ENCODE results near the gene ALKBH7. TPM values are rescaled to one million over a fixed set of nuclear protein-coding genes. Genes with fewer than 3 reads are reported as not detected.

The ALKBH7 gene
- total and polyA plus RNA-seq, 12 donors: 3.2 to 137 (median 80.1) TPM

- intact Hi-C loops (cut with DNase I): no loop called here
- DNase-seq: no peak
- peaks cover 0 to 10% of the 10 kb centered on the region in 2 donors for H3K4me1 ChIP-seq (replicated peaks in 1 of 2)
- no peak for TF ChIP-seq POLR2A (IDR thresholded peaks at IDR 0.05)
- TF ChIP-seq CTCF (IDR thresholded peaks at IDR 0.05): no peak
- H3K27ac ChIP-seq: peak overlapping the region in 1 of 5 donors; percentile 30
- WGBS, 4 donors: 74 to 79% (median 77%) methylated on average over 42 of the region's 42 CpGs
- H3K27me3 ChIP-seq: no peaks in the 10 kb centered on the region
- H3K4me3 ChIP-seq: no peak overlapping the region
- H3K9me3 ChIP-seq (replicated peaks in 1 of 3): no peaks in the 10 kb centered on the region
- peaks cover 0 to 50% of the 10 kb centered on the region in 2 donors for H3K36me3 ChIP-seq (replicated peaks in 1 of 2)
Measured at GRCh38 chr19:6413721-6414643, 41.4 kb downstream of the ALKBH7 start.

- Histone ChIP-seq H3K4me1 (replicated peaks in 1 of 2) (peaks cover 0 to 12% of the 10 kb centered on the region in 2 donors), H3K9me3 (replicated peaks in 1 of 3) (no peaks in the 10 kb centered on the region), H3K36me3 (replicated peaks in 1 of 2) (peaks cover 0 to 61% of the 10 kb centered on the region in 2 donors), H3K4me3 (no peak overlapping the region), H3K27ac (no peak overlapping the region), H3K27me3 (no peaks in the 10 kb centered on the region)
- intact Hi-C loops (cut with DNase I): no loop called here
- WGBS, 4 donors: 87 to 91% (median 89%) methylated on average over 25 to 47 of the region's 47 CpGs
- no peak for DNase-seq
- TF ChIP-seq POLR2A (IDR thresholded peaks at IDR 0.05) (no peak), CTCF (IDR thresholded peaks at IDR 0.05) (no peak)
Measured at GRCh38 chr19:6414793-6415590, 42.4 kb downstream of the ALKBH7 start.

- Histone ChIP-seq H3K36me3 (replicated peaks in 1 of 2) (peaks cover 0 to 67% of the 10 kb centered on the region in 2 donors), H3K4me3 (no peak overlapping the region), H3K27ac (no peak overlapping the region), H3K4me1 (replicated peaks in 1 of 2) (peaks cover 0 to 12% of the 10 kb centered on the region in 2 donors), H3K9me3 (replicated peaks in 1 of 3) (no peaks in the 10 kb centered on the region), H3K27me3 (no peaks in the 10 kb centered on the region)
- no peak for DNase-seq
- TF ChIP-seq POLR2A (IDR thresholded peaks at IDR 0.05) (no peak), CTCF (IDR thresholded peaks at IDR 0.05) (no peak)
- WGBS, 4 donors: 90 to 92% (median 92%) methylated on average over 16 to 32 of the region's 32 CpGs
- intact Hi-C loops (cut with DNase I): no loop called here
Measured at GRCh38 chr19:6415591-6416190, 43.1 kb downstream of the ALKBH7 start.
